ENCODE results near the gene COMMD10.

Gene COMMD10

DNA sequence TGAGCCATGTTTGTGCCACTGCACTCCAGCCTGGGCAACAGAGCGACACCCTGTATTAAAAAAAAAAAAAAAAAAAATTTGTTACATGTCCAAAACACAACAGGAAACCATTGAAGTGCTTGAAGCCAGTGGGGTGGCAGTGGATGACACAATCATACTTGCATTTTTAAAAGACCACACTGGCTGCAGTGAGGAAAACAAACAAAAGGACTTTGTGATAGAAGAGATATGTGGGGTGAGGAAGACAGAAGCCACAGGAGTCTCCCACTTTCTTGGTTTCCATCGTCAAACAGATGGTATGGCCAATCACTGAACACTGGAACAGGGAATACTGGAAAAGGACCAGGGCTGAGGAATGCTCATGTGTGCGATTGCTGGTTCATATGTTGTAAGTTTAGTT lies 20.9 kb upstream of the COMMD10 start:
- H3K9me3 ChIP-seq, result no peaks in the 10 kb centered on the region
- no peak overlapping the region for H3K4me3 ChIP-seq
- no peaks in the 10 kb centered on the region for H3K4me1 ChIP-seq
- H3K27ac ChIP-seq, result no peak overlapping the region
- TF ChIP-seq, protein P1, sequence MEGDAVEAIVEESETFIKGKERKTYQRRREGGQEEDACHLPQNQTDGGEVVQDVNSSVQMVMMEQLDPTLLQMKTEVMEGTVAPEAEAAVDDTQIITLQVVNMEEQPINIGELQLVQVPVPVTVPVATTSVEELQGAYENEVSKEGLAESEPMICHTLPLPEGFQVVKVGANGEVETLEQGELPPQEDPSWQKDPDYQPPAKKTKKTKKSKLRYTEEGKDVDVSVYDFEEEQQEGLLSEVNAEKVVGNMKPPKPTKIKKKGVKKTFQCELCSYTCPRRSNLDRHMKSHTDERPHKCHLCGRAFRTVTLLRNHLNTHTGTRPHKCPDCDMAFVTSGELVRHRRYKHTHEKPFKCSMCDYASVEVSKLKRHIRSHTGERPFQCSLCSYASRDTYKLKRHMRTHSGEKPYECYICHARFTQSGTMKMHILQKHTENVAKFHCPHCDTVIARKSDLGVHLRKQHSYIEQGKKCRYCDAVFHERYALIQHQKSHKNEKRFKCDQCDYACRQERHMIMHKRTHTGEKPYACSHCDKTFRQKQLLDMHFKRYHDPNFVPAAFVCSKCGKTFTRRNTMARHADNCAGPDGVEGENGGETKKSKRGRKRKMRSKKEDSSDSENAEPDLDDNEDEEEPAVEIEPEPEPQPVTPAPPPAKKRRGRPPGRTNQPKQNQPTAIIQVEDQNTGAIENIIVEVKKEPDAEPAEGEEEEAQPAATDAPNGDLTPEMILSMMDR (IDR thresholded peaks at IDR 0.05), result no peak
- H3K36me3 ChIP-seq, result no peaks in the 10 kb centered on the region
- peaks cover 0 to 14% of the 10 kb centered on the region in 2 donors for H3K27me3 ChIP-seq
- DNase-seq, result no peak
- intact Hi-C loops (cut with DNase I; ENCODE audit: low total_unique reads), result no loop called here

- Histone ChIP-seq H3K36me3 (no peaks in the 10 kb centered on the region), H3K4me1 (no peaks in the 10 kb centered on the region), H3K9me3 (no peaks in the 10 kb centered on the region), H3K27ac (no peak overlapping the region), H3K27me3 (peaks cover 0 to 11% of the 10 kb centered on the region in 2 donors), H3K4me3 (no peak overlapping the region)
- no peak for DNase-seq
- TF ChIP-seq, protein P1 (IDR thresholded peaks at IDR 0.05), result peak; percentile 77 to 81
- intact Hi-C loops (cut with DNase I; ENCODE audit: low total_unique reads), result no loop called here
Observed at GRCh38 chr5:116068028-116068632, 16.7 kb upstream of the COMMD10 start.

- no peaks in the 10 kb centered on the region for H3K9me3 ChIP-seq
- DNase-seq, result no peak
- intact Hi-C loops (cut with DNase I; ENCODE audit: low total_unique reads), result no loop called here
- no peak overlapping the region for H3K4me3 ChIP-seq
- H3K4me1 ChIP-seq, result no peaks in the 10 kb centered on the region
- no peaks in the 10 kb centered on the region for H3K36me3 ChIP-seq
- H3K27me3 ChIP-seq, result peaks cover 0 to 9% of the 10 kb centered on the region in 2 donors
- TF ChIP-seq, protein P1 (IDR thresholded peaks at IDR 0.05), result no peak
- no peak overlapping the region for H3K27ac ChIP-seq
Observed at GRCh38 chr5:116071211-116071610, 13.6 kb upstream of the COMMD10 start.

GRCh38 chr5:116075191-116075831 lies 9.5 kb upstream of the COMMD10 start:
- no peak for DNase-seq
- H3K9me3 ChIP-seq, result no peaks in the 10 kb centered on the region
- no peaks in the 10 kb centered on the region for H3K27me3 ChIP-seq
- TF ChIP-seq, protein P1 (IDR thresholded peaks at IDR 0.05), result no peak
- no peak overlapping the region for H3K4me3 ChIP-seq
- no peak overlapping the region for H3K27ac ChIP-seq
- H3K4me1 ChIP-seq, result no peaks in the 10 kb centered on the region
- H3K36me3 ChIP-seq, result no peaks in the 10 kb centered on the region
- intact Hi-C loops (cut with DNase I; ENCODE audit: low total_unique reads), result no loop called here

- no peaks in the 10 kb centered on the region for H3K9me3 ChIP-seq
- H3K27me3 ChIP-seq, result no peaks in the 10 kb centered on the region
- no peaks in the 10 kb centered on the region for H3K4me1 ChIP-seq
- H3K4me3 ChIP-seq, result no peak overlapping the region
- DNase-seq, result no peak
- TF ChIP-seq, protein P1 (IDR thresholded peaks at IDR 0.05), result no peak
- intact Hi-C loops (cut with DNase I; ENCODE audit: low total_unique reads), result no loop called here
- no peaks in the 10 kb centered on the region for H3K36me3 ChIP-seq
- H3K27ac ChIP-seq, result no peak overlapping the region
Observed at GRCh38 chr5:116076496-116076895, 8.3 kb upstream of the COMMD10 start.

All from tibial artery (tissue), 4 donors.